NT2/D1 (cell line): ENCODE data around the gene BIRC5.

ENCODE experiments used
- DNase-seq: peaks from one replicate; pipeline ENCODE4 v3.0.0-alpha.2; 2011; ENCODE audit warnings: low read depth, low spot score
- H3K27me3 ChIP-seq: 2 replicates; pipeline ENCODE4 v1.6.0; 2011; ENCODE audit warnings: mild to moderate bottlenecking; ENCODE audit not compliant: insufficient read length, insufficient read depth
- H3K36me3 ChIP-seq: 2 replicates; pipeline ENCODE4 v1.6.1; 2011; ENCODE audit warnings: mild to moderate bottlenecking, low read length, mixed read lengths; ENCODE audit not compliant: insufficient read depth, insufficient read length
- H3K4me1 ChIP-seq: 2 replicates; pipeline ENCODE4 v1.5.1; 2011; ENCODE audit not compliant: insufficient read depth, insufficient read length
- H3K4me3 ChIP-seq: 2 replicates; pipeline ENCODE4 v1.5.1; 2011; ENCODE audit warnings: low read depth; ENCODE audit not compliant: insufficient read length
- H3K9ac ChIP-seq: 2 replicates; pipeline ENCODE4 v1.6.0; 2011; ENCODE audit warnings: low read depth; ENCODE audit not compliant: insufficient read length
- H3K9me3 ChIP-seq: 2 replicates; pipeline ENCODE4 v1.5.1; 2011; ENCODE audit warnings: mild to moderate bottlenecking, low read length; ENCODE audit not compliant: insufficient read depth
- SUZ12 ChIP-seq: IDR thresholded peaks from 2 replicates; pipeline ENCODE4 v1.6.1; 2011; ENCODE audit not compliant: insufficient read length, insufficient read depth; ENCODE audit errors: extremely low read depth
- YY1 ChIP-seq: IDR thresholded peaks from 2 replicates; pipeline ENCODE4 v1.6.1; 2011; ENCODE audit not compliant: insufficient read length, insufficient read depth
- ZNF274 ChIP-seq: IDR thresholded peaks from 2 replicates; pipeline ENCODE4 v1.6.1; 2011; ENCODE audit warnings: mild to moderate bottlenecking, low read depth, low read length

BIRC5 gene

DNA sequence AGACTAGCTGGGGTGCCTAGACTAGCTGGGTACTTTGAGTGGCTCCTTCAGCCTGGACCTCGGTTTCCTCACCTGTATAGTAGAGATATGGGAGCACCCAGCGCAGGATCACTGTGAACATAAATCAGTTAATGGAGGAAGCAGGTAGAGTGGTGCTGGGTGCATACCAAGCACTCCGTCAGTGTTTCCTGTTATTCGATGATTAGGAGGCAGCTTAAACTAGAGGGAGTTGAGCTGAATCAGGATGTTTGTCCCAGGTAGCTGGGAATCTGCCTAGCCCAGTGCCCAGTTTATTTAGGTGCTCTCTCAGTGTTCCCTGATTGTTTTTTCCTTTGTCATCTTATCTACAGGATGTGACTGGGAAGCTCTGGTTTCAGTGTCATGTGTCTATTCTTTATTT is 9.0 kb downstream of the BIRC5 start:
- Histone ChIP-seq H3K4me3 (no peak overlapping the region), H3K36me3 (peaks cover 58% of the 10 kb centered on the region), H3K27me3 (no peaks in the 10 kb centered on the region), H3K4me1 (peaks cover 9% of the 10 kb centered on the region), H3K9ac (no peak overlapping the region), H3K9me3 (no peaks in the 10 kb centered on the region)
- DNase-seq = no peak
- TF ChIP-seq ZNF274 = no peak
- no peak for TF ChIP-seq SUZ12

GRCh38 chr17:78223765-78224164 is 9.7 kb downstream of the BIRC5 start:
- no peak overlapping the region for H3K9ac ChIP-seq
- no peak for TF ChIP-seq YY1
- no peak for TF ChIP-seq ZNF274
- no peak for TF ChIP-seq SUZ12
- no peak for DNase-seq
- H3K4me3 ChIP-seq = no peak overlapping the region
- H3K9me3 ChIP-seq = no peaks in the 10 kb centered on the region
- peaks cover 58% of the 10 kb centered on the region for H3K36me3 ChIP-seq
- H3K27me3 ChIP-seq = no peaks in the 10 kb centered on the region
- peaks cover 9% of the 10 kb centered on the region for H3K4me1 ChIP-seq

DNA sequence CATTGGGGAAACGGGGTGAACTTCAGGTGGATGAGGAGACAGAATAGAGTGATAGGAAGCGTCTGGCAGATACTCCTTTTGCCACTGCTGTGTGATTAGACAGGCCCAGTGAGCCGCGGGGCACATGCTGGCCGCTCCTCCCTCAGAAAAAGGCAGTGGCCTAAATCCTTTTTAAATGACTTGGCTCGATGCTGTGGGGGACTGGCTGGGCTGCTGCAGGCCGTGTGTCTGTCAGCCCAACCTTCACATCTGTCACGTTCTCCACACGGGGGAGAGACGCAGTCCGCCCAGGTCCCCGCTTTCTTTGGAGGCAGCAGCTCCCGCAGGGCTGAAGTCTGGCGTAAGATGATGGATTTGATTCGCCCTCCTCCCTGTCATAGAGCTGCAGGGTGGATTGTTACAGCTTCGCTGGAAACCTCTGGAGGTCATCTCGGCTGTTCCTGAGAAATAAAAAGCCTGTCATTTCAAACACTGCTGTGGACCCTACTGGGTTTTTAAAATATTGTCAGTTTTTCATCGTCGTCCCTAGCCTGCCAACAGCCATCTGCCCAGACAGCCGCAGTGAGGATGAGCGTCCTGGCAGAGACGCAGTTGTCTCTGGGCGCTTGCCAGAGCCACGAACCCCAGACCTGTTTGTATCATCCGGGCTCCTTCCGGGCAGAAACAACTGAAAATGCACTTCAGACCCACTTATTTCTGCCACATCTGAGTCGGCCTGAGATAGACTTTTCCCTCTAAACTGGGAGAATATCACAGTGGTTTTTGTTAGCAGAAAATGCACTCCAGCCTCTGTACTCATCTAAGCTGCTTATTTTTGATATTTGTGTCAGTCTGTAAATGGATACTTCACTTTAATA is 10.4 kb downstream of the BIRC5 start:
- no peaks in the 10 kb centered on the region for H3K27me3 ChIP-seq
- no peak overlapping the region for H3K9ac ChIP-seq
- H3K36me3 ChIP-seq = peaks cover 55% of the 10 kb centered on the region
- H3K4me1 ChIP-seq = peaks cover 7% of the 10 kb centered on the region
- no peaks in the 10 kb centered on the region for H3K9me3 ChIP-seq
- TF ChIP-seq ZNF274 = no peak
- no peak for TF ChIP-seq YY1
- no peak for TF ChIP-seq SUZ12
- DNase-seq = no peak
- no peak overlapping the region for H3K4me3 ChIP-seq

DNA sequence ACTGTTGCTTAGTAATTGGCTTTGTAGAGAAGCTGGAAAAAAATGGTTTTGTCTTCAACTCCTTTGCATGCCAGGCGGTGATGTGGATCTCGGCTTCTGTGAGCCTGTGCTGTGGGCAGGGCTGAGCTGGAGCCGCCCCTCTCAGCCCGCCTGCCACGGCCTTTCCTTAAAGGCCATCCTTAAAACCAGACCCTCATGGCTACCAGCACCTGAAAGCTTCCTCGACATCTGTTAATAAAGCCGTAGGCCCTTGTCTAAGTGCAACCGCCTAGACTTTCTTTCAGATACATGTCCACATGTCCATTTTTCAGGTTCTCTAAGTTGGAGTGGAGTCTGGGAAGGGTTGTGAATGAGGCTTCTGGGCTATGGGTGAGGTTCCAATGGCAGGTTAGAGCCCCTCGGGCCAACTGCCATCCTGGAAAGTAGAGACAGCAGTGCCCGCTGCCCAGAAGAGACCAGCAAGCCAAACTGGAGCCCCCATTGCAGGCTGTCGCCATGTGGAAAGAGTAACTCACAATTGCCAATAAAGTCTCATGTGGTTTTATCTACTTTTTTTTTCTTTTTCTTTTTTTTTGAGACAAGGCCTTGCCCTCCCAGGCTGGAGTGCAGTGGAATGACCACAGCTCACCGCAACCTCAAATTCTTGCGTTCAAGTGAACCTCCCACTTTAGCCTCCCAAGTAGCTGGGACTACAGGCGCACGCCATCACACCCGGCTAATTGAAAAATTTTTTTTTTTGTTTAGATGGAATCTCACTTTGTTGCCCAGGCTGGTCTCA is 11.2 kb downstream of the BIRC5 start:
- Histone ChIP-seq H3K27me3 (peaks cover 2% of the 10 kb centered on the region), H3K36me3 (peaks cover 51% of the 10 kb centered on the region), H3K9ac (no peak overlapping the region), H3K4me1 (peaks cover 6% of the 10 kb centered on the region), H3K4me3 (no peak overlapping the region), H3K9me3 (no peaks in the 10 kb centered on the region)
- DNase-seq = no peak
- TF ChIP-seq SUZ12 (no peak), YY1 (no peak), ZNF274 (no peak)

GRCh38 chr17:78226055-78226758 is 12.2 kb downstream of the BIRC5 start:
- no peak for TF ChIP-seq YY1
- no peak for TF ChIP-seq SUZ12
- TF ChIP-seq ZNF274 = no peak
- no peaks in the 10 kb centered on the region for H3K9me3 ChIP-seq
- H3K27me3 ChIP-seq = peaks cover 11% of the 10 kb centered on the region
- H3K9ac ChIP-seq = no peak overlapping the region
- no peak overlapping the region for H3K4me3 ChIP-seq
- peaks cover 6% of the 10 kb centered on the region for H3K4me1 ChIP-seq
- DNase-seq = no peak
- peaks cover 41% of the 10 kb centered on the region for H3K36me3 ChIP-seq

DNA sequence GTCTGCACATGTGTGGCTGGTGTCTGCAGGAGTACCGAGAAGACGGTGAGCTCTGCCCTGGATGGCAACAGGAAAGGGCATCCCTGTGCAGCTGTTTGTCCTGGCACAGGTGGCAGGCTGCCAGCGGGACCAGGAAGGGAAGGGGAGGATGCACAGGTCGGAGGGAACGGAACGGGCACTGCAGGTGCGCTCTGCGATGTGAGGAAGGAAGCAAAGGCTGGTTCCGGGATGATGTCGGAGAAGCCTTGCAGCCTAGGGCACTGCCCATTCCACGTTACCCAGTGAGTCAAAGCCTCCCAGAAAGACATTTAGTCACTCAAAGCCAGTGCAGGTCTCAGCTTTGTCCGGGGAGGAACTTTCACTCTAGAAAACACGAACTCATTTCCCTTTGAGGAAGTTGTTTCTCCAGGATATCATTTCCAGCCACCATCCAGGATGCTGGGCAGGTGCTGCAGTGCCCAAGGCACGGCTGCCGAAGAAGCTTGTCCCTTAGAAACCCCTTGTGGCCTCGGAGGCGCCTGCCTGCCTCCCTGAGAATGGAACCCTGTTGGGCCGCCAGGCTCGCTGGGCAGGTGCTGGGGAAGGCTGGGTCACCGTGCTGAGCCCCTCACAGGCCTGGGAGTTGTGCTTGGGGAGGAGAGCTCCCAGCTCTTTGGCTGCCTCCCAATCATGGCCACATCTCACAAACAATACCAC is 12.9 kb downstream of the BIRC5 start:
- no peak for TF ChIP-seq YY1
- no peak for TF ChIP-seq SUZ12
- TF ChIP-seq ZNF274 = no peak
- H3K4me1 ChIP-seq = peaks cover 6% of the 10 kb centered on the region
- no peak overlapping the region for H3K9ac ChIP-seq
- no peak for DNase-seq
- H3K9me3 ChIP-seq = no peaks in the 10 kb centered on the region
- peaks cover 16% of the 10 kb centered on the region for H3K27me3 ChIP-seq
- no peak overlapping the region for H3K4me3 ChIP-seq
- H3K36me3 ChIP-seq = peaks cover 35% of the 10 kb centered on the region

GRCh38 chr17:78227455-78227916 is 13.4 kb downstream of the BIRC5 start:
- peaks cover 6% of the 10 kb centered on the region for H3K4me1 ChIP-seq
- H3K9ac ChIP-seq = no peak overlapping the region
- no peak for DNase-seq
- peaks cover 22% of the 10 kb centered on the region for H3K27me3 ChIP-seq
- H3K9me3 ChIP-seq = no peaks in the 10 kb centered on the region
- H3K4me3 ChIP-seq = no peak overlapping the region
- TF ChIP-seq SUZ12 (no peak), YY1 (no peak), ZNF274 (no peak)
- peaks cover 30% of the 10 kb centered on the region for H3K36me3 ChIP-seq
